GM10266 (cell line): ENCODE results near the gene EPB41L1.
A peak's percentile ranks its signal among the peaks of the same experiment; 100 is the strongest.

Source experiments
- DNase-seq: peaks from one replicate; pipeline ENCODE4 v3.0.0; 2012; ENCODE audit errors: extremely low spot score
- CTCF ChIP-seq: IDR thresholded peaks from 2 replicates; pipeline ENCODE4 v1.5.1; 2012; ENCODE audit warnings: mild to moderate bottlenecking, low read depth; ENCODE audit not compliant: control insufficient read depth, insufficient read depth; ENCODE audit errors: missing control alignments

Gene EPB41L1

GRCh38 chr20:36225666-36226065 lies 71.1 kb downstream of the EPB41L1 start:
- no peak for DNase-seq
- no peak for TF ChIP-seq CTCF

GRCh38 chr20:36228770-36229169 lies 74.2 kb downstream of the EPB41L1 start:
- DNase-seq, result no peak
- no peak for TF ChIP-seq CTCF

- no peak for DNase-seq
- TF ChIP-seq CTCF, result no peak
Measured at GRCh38 chr20:36230019-36230418, 75.5 kb downstream of the EPB41L1 start.

GRCh38 chr20:36231331-36231730 lies 76.8 kb downstream of the EPB41L1 start:
- TF ChIP-seq CTCF, result no peak
- DNase-seq, result no peak

- TF ChIP-seq CTCF, result no peak
- DNase-seq, result no peak
Measured at GRCh38 chr20:36234771-36235320, 80.3 kb downstream of the EPB41L1 start.

GRCh38 chr20:36235892-36236785 lies 81.6 kb downstream of the EPB41L1 start, which contains the start of gene AAR2:
AAR2 (plus strand) TSS chr20:36236478; CDS start chr20:36239869, 3,391 bp downstream.
- TF ChIP-seq CTCF, result no peak

GRCh38 chr20:36236786-36237121 lies 82.2 kb downstream of the EPB41L1 start:
- no peak for TF ChIP-seq CTCF
- no peak for DNase-seq

More at GRCh38 chr20:36235892-36236785, 81.6 kb downstream of the EPB41L1 start, which contains the start of gene AAR2:
- peak; percentile 80 for DNase-seq
